Activated CD8-positive, alpha-beta T cell treated with anti-CD3 and anti-CD28 coated beads, Interleukin-2, amount 10 ng/mL, durations not matched to agents 7 days and 5 days (primary cell): Measurements from ENCODE around the gene ZNF28. TPM values are rescaled to one million over a fixed set of nuclear protein-coding genes. Genes with fewer than 3 reads are reported as not detected.
"Not testable (repeated sequence)": the region's sequence is repeated elsewhere in the genome, so short reads cannot be mapped to it uniquely, and the experiment has no call there.

Experiments used
- ATAC-seq: fragments of 150-1000 bp; cut with Tn5 transposase; one replicate; pipeline ENCODE4 v1.10.0; 2021; ENCODE audit warnings: moderate library complexity
- CTCF ChIA-PET: fragments of 350-600 bp; sonication (Branson Sonifier 250); formaldehyde crosslinking; loops from one replicate; lab custom pipeline; 2021; ENCODE audit warnings: antibody characterized with exemption; lab: Charles Lee
- POLR2A ChIA-PET: fragments of 350-600 bp; sonication (Branson Sonifier 250); formaldehyde crosslinking; loops from one replicate; lab custom pipeline; 2021; ENCODE audit warnings: antibody characterized with exemption; lab: Charles Lee
- DNase-seq: peaks from one replicate; pipeline ENCODE4 v3.0.0-alpha.2; 2020
- H3K27ac Mint-ChIP-seq: one replicate; pipeline ENCODE4 v1.8.0; 2021; ENCODE audit warnings: mild to moderate bottlenecking, mixed read lengths
- H3K27me3 Mint-ChIP-seq: one replicate; pipeline ENCODE4 v1.8.0; 2021; ENCODE audit warnings: low read depth, mixed read lengths
- H3K36me3 Mint-ChIP-seq: one replicate; pipeline ENCODE4 v1.8.0; 2021; ENCODE audit warnings: low read depth, mixed read lengths
- H3K4me1 Mint-ChIP-seq: one replicate; pipeline ENCODE4 v1.8.0; 2021; ENCODE audit warnings: low read depth, mixed read lengths
- H3K4me3 Mint-ChIP-seq: one replicate; pipeline ENCODE4 v1.8.0; 2021; ENCODE audit warnings: mild to moderate bottlenecking, mixed read lengths
- H3K9me3 Mint-ChIP-seq: one replicate; pipeline ENCODE4 v1.8.0; 2022; ENCODE audit warnings: mixed read lengths; ENCODE audit not compliant: insufficient read depth
- total RNA-seq, 2 experiments: library from RNA; stranded (reverse); gene quantifications; one replicate each; pipeline ENCODE4 v1.2.3, GENCODE V29; 2021

The ZNF28 gene
- total RNA-seq: 10 to 100 TPM; 26.9 to 27.5 TPM

DNA sequence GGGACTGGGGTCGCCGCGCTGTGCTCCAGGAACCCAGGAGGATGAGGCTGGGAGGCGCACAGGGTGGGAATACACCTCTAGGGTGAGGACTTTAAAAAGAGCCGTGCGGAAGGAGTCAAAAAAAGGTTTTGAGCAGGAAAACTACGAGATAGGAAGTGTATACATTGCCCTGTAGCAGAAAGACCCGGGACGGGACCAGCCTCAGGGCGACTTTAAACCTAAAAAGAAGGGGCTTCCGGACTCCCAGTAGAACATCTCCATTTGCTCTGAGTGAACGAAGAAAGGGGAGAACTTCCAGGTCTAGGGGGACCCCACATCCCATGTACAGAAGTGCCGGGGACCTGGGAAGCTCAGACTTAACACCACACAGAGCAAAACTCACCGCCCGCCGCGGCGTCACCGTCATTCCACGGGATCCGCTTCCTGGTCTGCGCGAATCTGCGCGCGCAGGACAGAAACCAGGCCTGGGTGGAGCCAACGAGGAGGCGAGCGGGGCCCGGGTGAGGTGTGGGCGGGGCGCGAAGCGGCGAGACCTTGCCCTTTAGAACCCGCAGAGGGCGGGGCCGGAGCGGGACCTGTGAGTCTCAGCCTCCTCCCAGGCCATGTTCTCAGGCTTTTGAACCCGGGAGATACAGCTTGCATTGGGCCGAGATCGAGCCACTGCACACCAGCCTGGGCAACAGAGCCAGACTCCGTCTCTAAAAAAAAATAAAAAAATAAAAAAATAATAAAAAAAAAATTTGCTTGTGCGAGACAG, at the start of gene ZNF28:
ZNF28 (minus strand) TSS at position 430 of the 757 bp plus-strand sequence. CDS start 3,675 bp downstream, outside the sequence.
- H3K4me1 Mint-ChIP-seq: peaks cover 13% of the 10 kb centered on the region
- POLR2A ChIA-PET: interaction anchor here (1.6 to 2.0 kb wide), 2 partner anchors 34 to 141 kb away, joined by 3 to 6 read pairs; partner anchors contain the start of gene ZNF816
- H3K27me3 Mint-ChIP-seq, CTCF ChIA-PET: not testable (repeated sequence)
- ATAC-seq (peak; percentile 100), DNase-seq (peak; percentile 77)
- peaks cover 49% of the 10 kb centered on the region for H3K36me3 Mint-ChIP-seq
- H3K4me3 Mint-ChIP-seq: peak within 1 kb of the TSS; percentile 93
- peaks cover 15% of the 10 kb centered on the region for H3K9me3 Mint-ChIP-seq
- peak within 1 kb of the TSS; percentile 87 for H3K27ac Mint-ChIP-seq

DNA sequence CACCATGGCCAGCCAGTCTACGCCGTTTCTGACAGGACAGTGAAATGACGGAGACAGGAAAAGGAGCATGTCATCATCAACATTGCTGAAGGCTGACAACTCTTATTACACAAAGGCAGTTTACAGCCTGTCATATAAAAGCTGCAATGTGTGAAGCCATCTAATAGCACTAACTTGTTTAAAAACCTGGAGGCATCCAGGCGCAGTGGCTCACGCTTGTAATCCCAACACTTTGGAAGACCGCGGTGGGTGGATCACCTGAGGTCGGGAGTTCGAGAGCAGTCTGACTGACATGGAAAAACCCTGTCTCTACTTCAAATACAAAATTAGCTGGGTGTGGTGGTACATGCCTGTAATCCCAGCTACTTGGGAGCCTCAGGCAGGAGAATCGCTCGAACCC, 46.6 kb upstream of the ZNF28 start:
- H3K4me1 Mint-ChIP-seq, H3K27me3 Mint-ChIP-seq, H3K27ac Mint-ChIP-seq, POLR2A ChIA-PET, DNase-seq, H3K4me3 Mint-ChIP-seq, ATAC-seq, CTCF ChIA-PET, H3K36me3 Mint-ChIP-seq: not testable (repeated sequence)
- peaks cover 14% of the 10 kb centered on the region for H3K9me3 Mint-ChIP-seq

DNA sequence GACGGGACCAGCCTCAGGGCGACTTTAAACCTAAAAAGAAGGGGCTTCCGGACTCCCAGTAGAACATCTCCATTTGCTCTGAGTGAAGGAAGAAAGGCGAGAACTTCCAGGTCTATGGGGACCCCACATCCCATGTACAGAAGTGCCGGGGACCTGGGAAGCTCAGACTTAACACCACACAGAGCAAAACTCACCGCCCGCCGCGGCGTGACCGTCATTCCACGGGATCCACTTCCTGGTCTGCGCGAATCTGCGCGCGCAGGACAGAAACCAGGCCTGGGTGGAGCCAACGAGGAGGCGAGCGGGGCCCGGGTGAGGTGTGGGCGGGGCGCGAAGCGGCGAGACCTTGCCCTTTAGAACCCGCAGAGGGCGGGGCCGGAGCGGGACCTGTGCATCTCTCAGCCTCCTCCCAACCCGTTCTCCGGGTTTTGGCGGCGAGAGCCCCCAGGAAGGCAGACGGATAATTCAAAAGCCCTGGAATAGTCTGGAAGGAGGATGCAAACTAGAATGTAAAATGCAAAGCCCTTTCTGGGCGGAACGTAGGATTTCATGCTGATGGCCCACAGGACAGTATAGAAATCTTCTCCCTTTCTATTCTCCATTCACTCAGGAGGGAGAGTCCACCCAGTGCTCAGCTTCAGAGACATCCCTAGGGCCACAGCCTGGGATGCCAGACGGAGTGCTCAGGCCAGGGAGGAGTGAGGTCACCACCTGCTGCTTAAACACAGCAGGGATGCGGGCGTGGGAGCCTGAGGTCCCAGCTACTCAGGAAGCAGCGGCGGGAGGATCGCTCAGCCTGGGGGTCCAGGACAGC, 36.2 kb upstream of the ZNF28 start, which contains the start of gene ZNF468:
ZNF468 (minus strand) TSS at position 242 of the 814 bp plus-strand sequence. CDS start 3,347 bp downstream, outside the sequence.
- Mint-ChIP-seq H3K4me3 (peak within 1 kb of the TSS; percentile 94), H3K4me1 (peaks cover 18% of the 10 kb centered on the region), H3K27ac (peak within 1 kb of the TSS; percentile 89), H3K36me3 (peaks cover 36% of the 10 kb centered on the region)
- POLR2A ChIA-PET, H3K27me3 Mint-ChIP-seq, H3K9me3 Mint-ChIP-seq, CTCF ChIA-PET: not testable (repeated sequence)
- DNase-seq (peak; percentile 80), ATAC-seq (peak; percentile 99)

DNA sequence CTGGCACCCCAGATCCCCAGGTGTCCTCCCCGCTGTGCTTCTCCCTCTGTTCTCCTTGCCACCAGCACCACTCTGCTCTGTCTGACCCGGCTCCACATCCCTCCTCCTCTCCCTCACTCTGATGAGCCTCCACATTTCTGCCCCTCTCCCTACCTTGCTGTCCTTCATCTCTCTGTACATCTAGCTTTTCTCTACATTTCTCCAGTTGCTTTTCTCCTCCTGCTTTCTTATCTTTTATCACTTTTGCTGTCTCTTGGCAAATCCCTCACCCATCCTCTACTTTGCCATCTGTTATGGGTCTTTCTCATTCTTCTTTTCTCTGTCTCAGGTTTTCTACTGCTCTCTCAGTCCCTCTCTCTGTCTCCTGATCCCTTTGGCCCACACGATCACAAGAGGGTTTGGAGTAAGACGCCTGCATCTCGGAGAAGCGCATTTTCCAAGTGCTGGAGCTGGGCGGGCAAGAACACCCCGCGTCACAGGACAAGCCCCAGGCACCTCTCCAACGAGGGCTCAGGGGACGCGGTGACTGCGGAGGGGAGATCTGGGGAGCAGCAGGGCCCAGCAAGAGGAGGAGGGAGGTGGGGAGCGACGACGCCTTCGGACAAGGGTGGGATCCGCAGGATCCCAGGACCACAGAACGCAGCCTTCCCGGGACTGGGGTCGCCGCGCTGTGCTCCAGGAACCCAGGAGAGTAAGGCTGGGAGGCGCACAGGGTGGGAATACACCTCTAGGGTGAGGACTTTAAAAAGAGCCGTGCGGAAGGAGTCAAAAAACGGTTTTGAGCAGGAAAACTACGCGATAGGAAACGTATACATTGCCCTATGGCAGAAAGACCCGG, 35.3 kb upstream of the ZNF28 start:
- H3K27me3 Mint-ChIP-seq, H3K9me3 Mint-ChIP-seq, DNase-seq, CTCF ChIA-PET, POLR2A ChIA-PET: not testable (repeated sequence)
- Mint-ChIP-seq H3K27ac (peak overlapping the region; percentile 89), H3K4me3 (peak overlapping the region; percentile 94), H3K36me3 (peaks cover 44% of the 10 kb centered on the region), H3K4me1 (peaks cover 18% of the 10 kb centered on the region)
- ATAC-seq: peak; percentile 5

DNA sequence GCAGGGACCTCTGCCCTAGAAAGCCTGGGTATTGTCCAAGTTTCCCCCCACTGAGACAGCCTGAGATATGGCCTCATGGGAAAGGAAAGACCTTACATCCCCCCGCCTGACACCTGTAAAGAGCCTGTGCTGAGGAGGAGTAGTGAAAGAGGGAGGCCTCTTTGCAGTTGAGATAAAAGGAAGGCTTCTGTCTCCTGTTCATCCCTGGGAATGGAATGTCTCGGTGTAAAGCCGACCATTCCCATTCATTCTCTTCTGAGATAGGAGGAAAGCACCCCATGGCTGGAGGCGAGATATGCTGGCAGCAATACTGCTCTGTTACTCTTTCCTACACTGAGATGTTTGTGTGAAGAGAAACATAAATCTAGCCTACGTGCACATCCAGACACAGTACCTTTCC, 25.9 kb upstream of the ZNF28 start:
- ATAC-seq, H3K27me3 Mint-ChIP-seq, H3K27ac Mint-ChIP-seq, DNase-seq, H3K4me3 Mint-ChIP-seq, H3K4me1 Mint-ChIP-seq, POLR2A ChIA-PET, CTCF ChIA-PET: not testable (repeated sequence)
- peaks cover 38% of the 10 kb centered on the region for H3K9me3 Mint-ChIP-seq
- H3K36me3 Mint-ChIP-seq: peaks cover 94% of the 10 kb centered on the region

DNA sequence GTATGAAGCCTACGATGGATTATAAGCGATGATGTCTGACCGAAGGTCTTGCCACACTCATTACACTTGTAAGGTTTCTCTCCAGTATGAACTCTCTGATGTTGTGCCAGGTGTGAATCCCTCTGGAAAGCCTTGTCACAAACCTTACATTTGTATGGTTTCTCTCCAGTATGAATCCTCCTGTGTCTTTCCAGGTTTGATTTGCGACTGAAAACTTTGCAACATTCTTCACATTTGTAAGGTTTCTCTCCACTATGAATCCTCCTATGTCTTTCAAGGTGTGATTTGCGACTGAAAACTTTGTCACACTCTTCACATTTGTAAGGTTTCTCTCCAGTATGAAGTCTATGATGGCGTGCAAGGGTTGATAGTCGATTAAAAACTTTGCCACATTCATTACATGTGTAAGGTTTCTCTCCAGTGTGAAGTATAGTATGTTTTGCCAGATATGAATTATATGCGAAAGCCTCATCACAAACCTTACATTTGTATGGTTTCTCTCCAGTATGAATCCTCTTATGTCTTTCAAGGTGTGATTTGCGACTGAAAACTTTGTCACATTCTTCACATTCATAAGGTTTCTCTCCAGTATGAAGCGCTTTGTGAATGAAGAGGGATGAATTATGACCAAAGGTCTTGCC, 19.5 kb upstream of the ZNF28 start:
- Mint-ChIP-seq H3K36me3 (peaks cover 94% of the 10 kb centered on the region), H3K9me3 (peaks cover 74% of the 10 kb centered on the region)
- H3K4me1 Mint-ChIP-seq, H3K27me3 Mint-ChIP-seq, CTCF ChIA-PET, DNase-seq, H3K4me3 Mint-ChIP-seq, POLR2A ChIA-PET, ATAC-seq, H3K27ac Mint-ChIP-seq: not testable (repeated sequence)

DNA sequence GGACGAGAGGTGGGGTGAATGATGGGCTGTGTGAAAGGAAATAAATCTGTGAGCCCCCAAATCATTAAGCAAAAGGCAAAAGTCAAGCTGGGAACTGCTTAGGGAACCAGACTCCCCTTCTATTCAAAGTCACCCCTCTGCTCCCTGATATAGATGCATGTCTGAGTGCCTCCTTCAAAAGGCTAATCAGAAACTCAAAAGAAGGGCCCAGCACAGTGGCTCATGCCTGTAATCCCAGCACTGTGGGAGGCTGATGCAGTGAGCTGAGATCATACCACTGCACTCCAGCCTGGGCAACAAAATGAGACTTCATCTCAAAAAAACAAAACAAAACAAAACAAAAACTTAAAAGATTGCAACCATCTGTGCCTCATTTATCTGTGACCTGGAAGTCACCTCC, 12.9 kb upstream of the ZNF28 start:
- H3K4me3 Mint-ChIP-seq, H3K27me3 Mint-ChIP-seq, H3K27ac Mint-ChIP-seq, H3K4me1 Mint-ChIP-seq, CTCF ChIA-PET, POLR2A ChIA-PET, ATAC-seq, DNase-seq: not testable (repeated sequence)
- Mint-ChIP-seq H3K36me3 (peaks cover 45% of the 10 kb centered on the region), H3K9me3 (peaks cover 44% of the 10 kb centered on the region)

DNA sequence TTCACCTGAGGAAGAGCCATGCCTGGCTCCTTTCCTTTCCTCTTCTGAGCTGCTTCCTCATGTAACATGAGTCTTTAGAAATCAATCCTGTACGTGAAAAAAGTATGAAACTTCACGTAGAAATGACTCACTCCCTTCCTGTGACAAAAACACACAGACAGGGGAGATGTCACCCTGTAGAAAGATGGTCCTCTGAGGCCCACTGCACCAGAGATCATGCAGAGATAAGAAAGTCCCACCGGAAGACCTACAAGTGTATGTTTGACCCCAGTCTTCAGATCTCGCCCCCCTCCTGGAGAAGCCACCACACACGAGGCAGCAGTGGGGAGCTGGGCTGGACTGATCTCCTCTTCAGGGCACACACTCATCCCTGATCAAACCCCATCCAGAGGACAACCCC, 12.1 kb upstream of the ZNF28 start:
- CTCF ChIA-PET, H3K4me1 Mint-ChIP-seq, H3K4me3 Mint-ChIP-seq, ATAC-seq, H3K27ac Mint-ChIP-seq, DNase-seq, H3K27me3 Mint-ChIP-seq: not testable (repeated sequence)
- H3K9me3 Mint-ChIP-seq: peaks cover 39% of the 10 kb centered on the region
- H3K36me3 Mint-ChIP-seq: peaks cover 40% of the 10 kb centered on the region
- POLR2A ChIA-PET: interaction anchor here (0.7 kb wide), 1 partner anchor 283 kb away, joined by 3 read pairs; no protein-coding TSS in a partner anchor

DNA sequence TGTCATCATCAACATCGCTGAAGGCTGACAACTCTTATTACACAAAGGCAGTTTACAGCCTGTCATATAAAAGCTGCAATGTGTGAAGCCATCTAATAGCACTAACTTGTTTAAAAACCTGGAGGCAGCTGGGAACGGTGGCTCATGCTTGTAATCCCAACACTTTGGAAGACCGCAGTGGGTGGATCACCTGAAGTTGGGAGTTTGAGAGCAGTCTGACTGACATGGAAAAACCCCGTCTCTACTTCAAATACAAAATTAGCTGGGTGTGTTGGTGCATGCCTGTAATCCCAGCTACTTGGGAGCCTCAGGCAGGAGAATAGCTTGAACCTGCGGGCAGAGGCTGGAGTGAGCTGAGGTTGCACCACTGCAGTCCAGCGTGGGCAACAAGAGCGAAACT, 8.4 kb upstream of the ZNF28 start:
- ATAC-seq, POLR2A ChIA-PET, H3K27ac Mint-ChIP-seq, DNase-seq, CTCF ChIA-PET, H3K4me3 Mint-ChIP-seq, H3K27me3 Mint-ChIP-seq, H3K4me1 Mint-ChIP-seq: not testable (repeated sequence)
- H3K36me3 Mint-ChIP-seq: peaks cover 14% of the 10 kb centered on the region
- peaks cover 23% of the 10 kb centered on the region for H3K9me3 Mint-ChIP-seq

DNA sequence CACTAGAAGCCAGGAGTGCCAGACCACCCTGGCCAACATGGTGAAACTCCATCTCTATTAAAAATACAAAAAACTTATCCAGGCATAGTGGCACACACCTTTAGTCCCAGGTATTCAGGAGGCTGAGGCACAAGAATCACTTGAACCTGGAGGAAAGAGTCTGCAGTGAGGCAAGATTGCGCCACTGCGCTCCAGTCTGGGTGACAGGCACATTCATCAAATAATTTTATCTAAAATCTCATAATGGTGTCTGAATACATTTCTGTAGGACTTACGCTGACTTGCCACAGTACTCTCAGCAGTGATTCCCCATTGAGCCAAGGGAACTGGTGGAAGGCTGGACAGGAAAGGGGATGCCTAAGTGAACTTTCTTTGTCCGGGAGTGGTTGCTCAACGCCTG, 4.3 kb upstream of the ZNF28 start:
- ATAC-seq (no peak), DNase-seq (no peak)
- Mint-ChIP-seq H3K27ac (no peak overlapping the region), H3K9me3 (peaks cover 24% of the 10 kb centered on the region), H3K27me3 (no peaks in the 10 kb centered on the region), H3K36me3 (peaks cover 14% of the 10 kb centered on the region), H3K4me1 (peaks cover 4% of the 10 kb centered on the region), H3K4me3 (no peak overlapping the region)
- CTCF ChIA-PET: no interaction called here
- POLR2A ChIA-PET: no interaction called here

DNA sequence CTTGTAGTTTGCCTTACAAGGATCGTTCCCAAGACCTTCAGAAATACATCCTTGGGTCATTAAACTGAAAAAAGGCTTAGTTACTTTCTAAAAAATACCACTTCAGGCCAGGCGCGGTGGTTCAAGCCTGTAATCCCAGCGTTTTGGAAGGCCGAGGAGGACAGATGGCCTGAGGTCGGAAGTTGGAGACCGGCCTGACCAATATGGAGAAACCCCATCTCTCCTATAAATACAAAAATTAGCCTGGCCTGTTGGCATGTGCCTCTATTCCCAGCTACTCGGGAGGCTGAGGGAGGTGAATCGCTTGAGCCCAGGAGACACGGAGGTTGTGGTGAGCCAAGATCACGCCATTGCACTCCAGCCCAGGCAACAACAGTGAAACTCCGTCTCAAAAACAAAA, 2.2 kb upstream of the ZNF28 start:
- H3K27me3 Mint-ChIP-seq: no peaks in the 10 kb centered on the region
- no peak for ATAC-seq
- peaks cover 13% of the 10 kb centered on the region for H3K4me1 Mint-ChIP-seq
- H3K36me3 Mint-ChIP-seq: peaks cover 29% of the 10 kb centered on the region
- peaks cover 23% of the 10 kb centered on the region for H3K9me3 Mint-ChIP-seq
- POLR2A ChIA-PET: no interaction called here
- DNase-seq: no peak
- CTCF ChIA-PET: no interaction called here
- H3K27ac Mint-ChIP-seq: no peak overlapping the region
- H3K4me3 Mint-ChIP-seq: no peak overlapping the region
